ENCODE measurements around the gene SLCO6A1. TPM values are rescaled to one million over a fixed set of nuclear protein-coding genes. Genes with fewer than 3 reads are reported as not detected.

Gene SLCO6A1, protein sequence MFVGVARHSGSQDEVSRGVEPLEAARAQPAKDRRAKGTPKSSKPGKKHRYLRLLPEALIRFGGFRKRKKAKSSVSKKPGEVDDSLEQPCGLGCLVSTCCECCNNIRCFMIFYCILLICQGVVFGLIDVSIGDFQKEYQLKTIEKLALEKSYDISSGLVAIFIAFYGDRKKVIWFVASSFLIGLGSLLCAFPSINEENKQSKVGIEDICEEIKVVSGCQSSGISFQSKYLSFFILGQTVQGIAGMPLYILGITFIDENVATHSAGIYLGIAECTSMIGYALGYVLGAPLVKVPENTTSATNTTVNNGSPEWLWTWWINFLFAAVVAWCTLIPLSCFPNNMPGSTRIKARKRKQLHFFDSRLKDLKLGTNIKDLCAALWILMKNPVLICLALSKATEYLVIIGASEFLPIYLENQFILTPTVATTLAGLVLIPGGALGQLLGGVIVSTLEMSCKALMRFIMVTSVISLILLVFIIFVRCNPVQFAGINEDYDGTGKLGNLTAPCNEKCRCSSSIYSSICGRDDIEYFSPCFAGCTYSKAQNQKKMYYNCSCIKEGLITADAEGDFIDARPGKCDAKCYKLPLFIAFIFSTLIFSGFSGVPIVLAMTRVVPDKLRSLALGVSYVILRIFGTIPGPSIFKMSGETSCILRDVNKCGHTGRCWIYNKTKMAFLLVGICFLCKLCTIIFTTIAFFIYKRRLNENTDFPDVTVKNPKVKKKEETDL
- total RNA-seq, result not detected
- not detected for polyA plus RNA-seq
- long read RNA-seq, donor 1, result 0 reads
- long read RNA-seq, donor 2, result 0 reads

DNA sequence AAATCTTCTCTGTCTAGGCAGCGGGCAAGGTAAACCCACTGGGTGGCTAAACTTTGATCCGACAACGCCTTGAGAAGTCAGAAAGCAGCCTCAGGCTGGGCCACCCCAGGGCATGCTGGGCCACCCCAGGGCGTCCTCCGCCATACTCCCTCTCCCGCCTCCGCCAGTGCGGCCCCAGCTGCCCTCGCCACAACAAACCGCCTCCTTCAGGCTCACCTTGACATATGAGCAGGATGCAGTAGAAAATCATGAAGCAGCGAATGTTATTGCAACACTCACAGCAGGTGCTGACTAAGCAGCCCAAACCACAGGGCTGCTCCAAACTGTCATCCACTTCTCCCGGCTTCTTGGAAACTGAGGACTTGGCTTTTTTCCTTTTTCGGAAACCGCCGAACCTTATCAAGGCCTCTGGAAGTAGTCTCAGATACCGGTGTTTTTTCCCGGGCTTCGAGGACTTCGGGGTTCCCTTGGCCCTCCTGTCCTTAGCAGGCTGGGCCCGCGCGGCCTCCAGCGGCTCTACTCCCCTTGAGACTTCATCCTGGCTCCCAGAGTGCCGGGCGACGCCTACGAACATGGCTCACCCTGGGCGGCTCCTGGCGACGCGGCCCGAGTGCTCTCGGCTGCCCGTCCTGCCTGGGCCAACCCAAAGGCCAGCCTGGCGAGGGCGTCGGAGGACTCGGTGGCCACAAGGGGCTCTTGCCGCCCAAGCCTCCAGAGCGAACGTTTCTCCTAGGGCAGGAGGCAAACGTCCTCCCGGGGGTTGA, at the start of gene SLCO6A1:
TSS of gene SLCO6A1 (minus strand) at position 731 of the 764 bp plus-strand sequence. CDS start at position 574, 157 bp downstream.
- DNase-seq, result no peak
- H3K36me3 ChIP-seq, result no peaks in the 10 kb centered on the region
- intact Hi-C loops (cut with DNase I; ENCODE audit: low total_unique reads), result no loop called here
- H3K9me3 ChIP-seq, result no peaks in the 10 kb centered on the region
- WGBS, 5 donors, result 89 to 96% (median 93%) methylated on average over 32 to 43 of the region's 43 CpGs
- no peak within 1 kb of the TSS for H3K27ac ChIP-seq
- H3K4me3 ChIP-seq, result no peak within 1 kb of the TSS
- no peaks in the 10 kb centered on the region for H3K27me3 ChIP-seq (replicated peaks in 1 of 7)
- no peaks in the 10 kb centered on the region for H3K4me1 ChIP-seq
- TF ChIP-seq, protein P1, sequence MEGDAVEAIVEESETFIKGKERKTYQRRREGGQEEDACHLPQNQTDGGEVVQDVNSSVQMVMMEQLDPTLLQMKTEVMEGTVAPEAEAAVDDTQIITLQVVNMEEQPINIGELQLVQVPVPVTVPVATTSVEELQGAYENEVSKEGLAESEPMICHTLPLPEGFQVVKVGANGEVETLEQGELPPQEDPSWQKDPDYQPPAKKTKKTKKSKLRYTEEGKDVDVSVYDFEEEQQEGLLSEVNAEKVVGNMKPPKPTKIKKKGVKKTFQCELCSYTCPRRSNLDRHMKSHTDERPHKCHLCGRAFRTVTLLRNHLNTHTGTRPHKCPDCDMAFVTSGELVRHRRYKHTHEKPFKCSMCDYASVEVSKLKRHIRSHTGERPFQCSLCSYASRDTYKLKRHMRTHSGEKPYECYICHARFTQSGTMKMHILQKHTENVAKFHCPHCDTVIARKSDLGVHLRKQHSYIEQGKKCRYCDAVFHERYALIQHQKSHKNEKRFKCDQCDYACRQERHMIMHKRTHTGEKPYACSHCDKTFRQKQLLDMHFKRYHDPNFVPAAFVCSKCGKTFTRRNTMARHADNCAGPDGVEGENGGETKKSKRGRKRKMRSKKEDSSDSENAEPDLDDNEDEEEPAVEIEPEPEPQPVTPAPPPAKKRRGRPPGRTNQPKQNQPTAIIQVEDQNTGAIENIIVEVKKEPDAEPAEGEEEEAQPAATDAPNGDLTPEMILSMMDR (IDR thresholded peaks at IDR 0.05 in 8 of 11, conservative IDR thresholded peaks at IDR 0.05 in 3 of 11), result no peak
- no peak for TF ChIP-seq POLR2A (IDR thresholded peaks at IDR 0.05)
- TF ChIP-seq POLR2AphosphoS5 (IDR thresholded peaks at IDR 0.05), result no peak

DNA sequence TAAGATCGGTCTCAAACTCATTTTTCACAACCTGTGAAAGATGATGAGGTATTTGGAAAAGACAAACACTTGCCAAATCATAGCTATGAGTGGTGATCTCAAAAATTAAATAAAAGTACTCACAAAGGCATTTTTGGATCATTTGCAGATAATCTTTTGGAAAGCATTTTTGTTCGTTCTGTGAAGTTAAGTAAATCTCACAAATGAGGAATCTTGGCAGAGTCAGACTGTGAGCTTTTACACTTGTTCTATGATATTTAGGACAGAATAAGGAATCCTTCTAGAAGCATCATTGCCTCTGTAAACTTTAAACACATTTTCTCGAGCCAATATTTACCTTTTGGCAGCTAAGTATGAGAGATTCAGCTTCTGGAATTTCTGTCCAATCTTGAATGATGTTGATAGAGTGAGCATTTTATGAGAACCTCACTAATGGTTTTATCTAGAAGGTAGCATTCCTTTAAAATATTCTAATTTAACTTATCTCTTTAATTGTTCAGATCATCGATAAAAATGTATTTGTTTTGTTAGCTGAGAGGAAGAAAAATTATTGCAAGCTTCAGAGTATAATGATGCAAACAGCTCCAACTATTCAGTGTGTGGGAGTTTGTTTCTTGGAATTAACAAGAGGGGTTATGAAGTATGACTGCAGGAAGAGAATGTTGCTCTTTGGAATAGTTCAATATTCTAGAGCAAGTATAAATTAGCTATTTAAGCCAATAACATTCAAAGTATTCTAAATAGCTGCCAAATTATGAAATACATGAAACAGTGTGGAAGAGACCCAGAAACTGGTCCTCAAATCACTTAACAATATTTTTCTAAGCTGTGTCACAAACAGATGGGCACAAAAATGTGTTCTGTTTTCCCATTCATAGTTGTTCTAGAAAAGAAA, 48.6 kb upstream of the SLCO6A1 start:
- Histone ChIP-seq H3K4me1 (peaks cover 0 to 5% (median 0%) of the 10 kb centered on the region in 6 donors), H3K27ac (no peak overlapping the region), H3K36me3 (no peaks in the 10 kb centered on the region), H3K9me3 (peaks cover 0 to 16% (median 3%) of the 10 kb centered on the region in 8 donors), H3K4me3 (no peak overlapping the region), H3K27me3 (replicated peaks in 1 of 7) (no peaks in the 10 kb centered on the region)
- intact Hi-C loops (cut with DNase I; ENCODE audit: low total_unique reads), result no loop called here
- no peak for DNase-seq
- TF ChIP-seq POLR2AphosphoS5 (IDR thresholded peaks at IDR 0.05) (no peak), POLR2A (IDR thresholded peaks at IDR 0.05) (no peak)
- TF ChIP-seq, protein P1 (IDR thresholded peaks at IDR 0.05 in 8 of 11, conservative IDR thresholded peaks at IDR 0.05 in 3 of 11), result no peak
- WGBS, 5 donors, result 57 to 88% (median 81%) methylated on average over 4 of the region's 4 CpGs

DNA sequence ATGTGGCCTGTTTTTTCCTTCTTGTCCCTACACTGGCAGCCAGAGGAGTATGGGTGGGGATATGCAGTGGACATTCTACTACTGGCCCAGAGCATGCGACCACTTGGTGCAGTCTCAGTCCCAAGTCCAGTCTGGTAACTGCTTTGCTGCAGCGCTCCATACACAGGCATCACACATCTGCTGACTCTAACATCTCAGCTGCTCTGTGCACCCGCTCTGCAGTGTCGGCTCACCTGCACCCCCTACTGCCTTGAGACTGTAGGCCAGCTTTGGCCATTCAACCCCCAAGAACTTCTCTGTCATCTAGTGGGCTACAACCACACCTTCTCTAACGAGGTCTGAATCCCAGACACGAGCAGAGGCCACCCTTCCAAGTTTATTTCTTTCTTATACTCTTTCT, 46.4 kb upstream of the SLCO6A1 start:
- TF ChIP-seq POLR2AphosphoS5 (IDR thresholded peaks at IDR 0.05), result no peak
- TF ChIP-seq POLR2A (IDR thresholded peaks at IDR 0.05), result no peak
- TF ChIP-seq, protein P1 (IDR thresholded peaks at IDR 0.05 in 8 of 11, conservative IDR thresholded peaks at IDR 0.05 in 3 of 11), result no peak
- no peak for DNase-seq
- no peaks in the 10 kb centered on the region for H3K27me3 ChIP-seq (replicated peaks in 1 of 7)
- H3K27ac ChIP-seq, result no peak overlapping the region
- H3K9me3 ChIP-seq, result peaks cover 0 to 10% (median 1%) of the 10 kb centered on the region in 8 donors
- H3K4me3 ChIP-seq, result no peak overlapping the region
- WGBS, 5 donors, result 61 to 80% (median 75%) methylated on average over 6 of the region's 6 CpGs
- H3K4me1 ChIP-seq, result peaks cover 0 to 5% (median 0%) of the 10 kb centered on the region in 6 donors
- intact Hi-C loops (cut with DNase I; ENCODE audit: low total_unique reads), result no loop called here
- H3K36me3 ChIP-seq, result no peaks in the 10 kb centered on the region

Data from spleen (tissue), 13 donors.